ENCODE measurements around the gene IL36RN. TPM values are rescaled to one million over a fixed set of nuclear protein-coding genes. Genes with fewer than 3 reads are reported as not detected.
A peak's percentile ranks its signal among the peaks of the same experiment; 100 is the strongest.

The IL36RN gene
- total RNA-seq, 1 experiment from 2014 or later = not detected

DNA sequence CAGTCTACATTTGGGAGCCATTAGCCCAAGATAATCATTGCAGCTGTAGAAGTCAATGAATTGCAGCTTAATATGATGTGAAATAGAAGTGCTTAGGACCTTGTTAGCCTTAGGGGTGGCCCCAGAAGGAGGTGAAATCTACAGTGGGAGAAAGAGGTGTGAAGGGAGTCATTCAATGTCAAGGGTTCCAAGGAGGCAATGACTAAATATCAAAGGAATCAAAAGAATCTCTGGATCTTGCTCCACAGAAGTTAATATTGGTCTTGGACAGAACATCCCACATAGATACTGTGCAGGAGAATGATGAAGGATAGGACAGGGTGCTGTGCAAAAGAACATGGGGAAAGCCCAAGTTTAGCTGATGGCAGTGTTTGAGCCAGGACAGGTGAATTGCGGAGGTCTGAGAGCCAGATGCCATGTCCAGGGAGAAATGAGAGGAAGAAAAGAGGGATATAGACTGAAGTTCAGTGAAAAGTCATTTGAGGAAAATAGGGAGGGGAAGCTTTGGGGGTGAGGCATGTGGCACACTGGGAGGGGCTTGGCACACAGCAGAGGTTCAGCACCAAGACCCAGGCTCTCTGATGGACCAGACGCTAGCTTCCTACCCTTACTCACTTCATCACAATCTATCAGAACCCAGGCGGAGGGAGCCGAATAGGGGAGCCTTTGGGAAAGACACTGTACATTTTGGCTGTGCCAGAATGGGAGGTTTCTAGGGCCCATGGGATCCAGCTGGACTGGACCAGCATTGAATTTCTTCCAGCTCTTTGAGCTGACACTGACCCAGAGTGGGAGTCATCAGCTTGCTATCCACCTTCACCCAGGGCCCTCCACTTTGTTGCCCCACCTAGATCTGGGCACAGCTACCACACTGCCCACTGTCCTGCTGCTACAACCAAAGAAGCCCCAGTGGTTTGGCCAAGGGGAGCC is 10.9 kb downstream of the IL36RN start:
- Mint-ChIP-seq H3K9me3 (ENCODE audit: unreplicated experiment) (peaks cover 16% of the 10 kb centered on the region), H3K27me3 (ENCODE audit: insufficient read depth, unreplicated experiment) (no peaks in the 10 kb centered on the region), H3K36me3 (ENCODE audit: insufficient read depth, unreplicated experiment) (no peaks in the 10 kb centered on the region), H3K4me1 (ENCODE audit: low read depth, unreplicated experiment) (peaks cover 21% of the 10 kb centered on the region), H3K27ac (ENCODE audit: unreplicated experiment) (peak overlapping the region; percentile 86), H3K4me3 (ENCODE audit: unreplicated experiment) (peak overlapping the region; percentile 54)
- intact Hi-C loops (cut with micrococcal nuclease; ENCODE audit: unreplicated experiment) = no loop called here
- H3K36me3 ChIP-seq (ENCODE audit: control insufficient read depth, insufficient read depth, low read length) = no peaks in the 10 kb centered on the region
- TF ChIP-seq, protein P1, sequence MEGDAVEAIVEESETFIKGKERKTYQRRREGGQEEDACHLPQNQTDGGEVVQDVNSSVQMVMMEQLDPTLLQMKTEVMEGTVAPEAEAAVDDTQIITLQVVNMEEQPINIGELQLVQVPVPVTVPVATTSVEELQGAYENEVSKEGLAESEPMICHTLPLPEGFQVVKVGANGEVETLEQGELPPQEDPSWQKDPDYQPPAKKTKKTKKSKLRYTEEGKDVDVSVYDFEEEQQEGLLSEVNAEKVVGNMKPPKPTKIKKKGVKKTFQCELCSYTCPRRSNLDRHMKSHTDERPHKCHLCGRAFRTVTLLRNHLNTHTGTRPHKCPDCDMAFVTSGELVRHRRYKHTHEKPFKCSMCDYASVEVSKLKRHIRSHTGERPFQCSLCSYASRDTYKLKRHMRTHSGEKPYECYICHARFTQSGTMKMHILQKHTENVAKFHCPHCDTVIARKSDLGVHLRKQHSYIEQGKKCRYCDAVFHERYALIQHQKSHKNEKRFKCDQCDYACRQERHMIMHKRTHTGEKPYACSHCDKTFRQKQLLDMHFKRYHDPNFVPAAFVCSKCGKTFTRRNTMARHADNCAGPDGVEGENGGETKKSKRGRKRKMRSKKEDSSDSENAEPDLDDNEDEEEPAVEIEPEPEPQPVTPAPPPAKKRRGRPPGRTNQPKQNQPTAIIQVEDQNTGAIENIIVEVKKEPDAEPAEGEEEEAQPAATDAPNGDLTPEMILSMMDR (IDR thresholded peaks at IDR 0.05; ENCODE audit: insufficient read depth in 1 of 2, low read depth in 1 of 2, low read length in 1 of 2, severe bottlenecking in 1 of 2, unreplicated experiment in 1 of 2) = no peak
- ChIA-PET CTCF (interaction anchor here (0.6 kb wide), 1 partner anchor 134 kb away, joined by 3 read pairs; no protein-coding TSS in a partner anchor), POLR2A (no interaction called here)
- no peak overlapping the region for H3K4me3 ChIP-seq (ENCODE audit: low read depth, low read length)
- peaks cover 29% of the 10 kb centered on the region for H3K4me1 ChIP-seq
- no peaks in the 10 kb centered on the region for H3K27me3 ChIP-seq (replicated peaks; ENCODE audit: control insufficient read depth, insufficient read depth, low read length)
- DNase-seq = no peak
- H3K9me3 ChIP-seq = peaks cover 10% of the 10 kb centered on the region; the same call in 1 of the 2 replicates
- no TSS peak for BruUV-seq (replicated peaks)

DNA sequence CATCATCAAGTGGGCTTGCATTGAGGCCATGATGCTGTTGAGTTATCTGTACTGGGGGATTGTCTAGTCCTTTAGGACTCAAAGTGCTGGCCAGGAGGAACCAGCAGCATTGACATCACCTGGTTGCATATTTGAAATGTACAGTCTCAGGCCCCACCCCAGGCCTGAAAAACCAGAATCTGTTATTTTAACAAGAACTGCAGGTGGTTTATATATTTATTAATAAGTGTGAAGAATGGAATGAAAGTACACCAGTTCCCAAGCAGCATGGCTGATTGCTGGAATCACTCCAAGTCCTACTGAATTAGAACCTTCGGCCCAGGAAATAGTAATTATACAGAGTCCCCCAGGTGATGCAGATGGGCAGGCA is 11.6 kb downstream of the IL36RN start:
- Mint-ChIP-seq H3K36me3 (ENCODE audit: insufficient read depth, unreplicated experiment) (no peaks in the 10 kb centered on the region), H3K27me3 (ENCODE audit: insufficient read depth, unreplicated experiment) (no peaks in the 10 kb centered on the region), H3K4me1 (ENCODE audit: low read depth, unreplicated experiment) (peaks cover 21% of the 10 kb centered on the region), H3K9me3 (ENCODE audit: unreplicated experiment) (peaks cover 10% of the 10 kb centered on the region), H3K27ac (ENCODE audit: unreplicated experiment) (no peak overlapping the region), H3K4me3 (ENCODE audit: unreplicated experiment) (no peak overlapping the region)
- no TSS peak for BruUV-seq (replicated peaks)
- no peaks in the 10 kb centered on the region for H3K36me3 ChIP-seq (ENCODE audit: control insufficient read depth, insufficient read depth, low read length)
- ChIA-PET CTCF (no interaction called here), POLR2A (no interaction called here)
- DNase-seq = no peak
- H3K4me3 ChIP-seq (ENCODE audit: low read depth, low read length) = no peak overlapping the region
- intact Hi-C loops (cut with micrococcal nuclease; ENCODE audit: unreplicated experiment) = no loop called here
- H3K4me1 ChIP-seq = peaks cover 29% of the 10 kb centered on the region
- peaks cover 7% of the 10 kb centered on the region; the same call in 1 of the 2 replicates for H3K9me3 ChIP-seq
- no peaks in the 10 kb centered on the region for H3K27me3 ChIP-seq (replicated peaks; ENCODE audit: control insufficient read depth, insufficient read depth, low read length)
- TF ChIP-seq, protein P1 (IDR thresholded peaks at IDR 0.05; ENCODE audit: insufficient read depth in 1 of 2, low read depth in 1 of 2, low read length in 1 of 2, severe bottlenecking in 1 of 2, unreplicated experiment in 1 of 2) = no peak

GRCh38 chr2:113072584-113072983 is 13.6 kb downstream of the IL36RN start:
- ChIA-PET CTCF (no interaction called here), POLR2A (no interaction called here)
- H3K36me3 Mint-ChIP-seq (ENCODE audit: insufficient read depth, unreplicated experiment) = no peaks in the 10 kb centered on the region
- TF ChIP-seq, protein P1 (IDR thresholded peaks at IDR 0.05; ENCODE audit: insufficient read depth in 1 of 2, low read depth in 1 of 2, low read length in 1 of 2, severe bottlenecking in 1 of 2, unreplicated experiment in 1 of 2) = no peak
- no peak for DNase-seq
- BruUV-seq (replicated peaks) = no TSS peak
- H3K27me3 ChIP-seq (replicated peaks; ENCODE audit: control insufficient read depth, insufficient read depth, low read length) = no peaks in the 10 kb centered on the region
- H3K9me3 Mint-ChIP-seq (ENCODE audit: unreplicated experiment) = no peaks in the 10 kb centered on the region
- H3K4me3 Mint-ChIP-seq (ENCODE audit: unreplicated experiment) = no peak overlapping the region
- no peaks in the 10 kb centered on the region for H3K27me3 Mint-ChIP-seq (ENCODE audit: insufficient read depth, unreplicated experiment)
- H3K4me3 ChIP-seq (ENCODE audit: low read depth, low read length) = no peak overlapping the region
- intact Hi-C loops (cut with micrococcal nuclease; ENCODE audit: unreplicated experiment) = no loop called here
- peaks cover 21% of the 10 kb centered on the region for H3K4me1 Mint-ChIP-seq (ENCODE audit: low read depth, unreplicated experiment)
- 0 out of 2 replicates have a peak, but pooled peaks cover 4% of the 10 kb centered on the region for H3K9me3 ChIP-seq
- H3K36me3 ChIP-seq (ENCODE audit: control insufficient read depth, insufficient read depth, low read length) = no peaks in the 10 kb centered on the region
- H3K4me1 ChIP-seq = peaks cover 29% of the 10 kb centered on the region
- H3K27ac Mint-ChIP-seq (ENCODE audit: unreplicated experiment) = no peak overlapping the region

Data from Caco-2 (cell line).